ENCODE results near the gene CCDC92. TPM values are rescaled to one million over a fixed set of nuclear protein-coding genes. Genes with fewer than 3 reads are reported as not detected.

Gene CCDC92
- total and polyA plus RNA-seq, 2 of the 8 experiments (the other 6 are each of a cell fraction or from before 2014, with no cell fraction given), result 0.43 to 0.51 TPM

- peak; percentile 96 for TF ChIP-seq CTBP2 (IDR thresholded peaks at IDR 0.05; ENCODE audit: borderline replicate concordance, insufficient read depth, insufficient read length, low read length)
- no peak for TF ChIP-seq SAP30 (IDR thresholded peaks at IDR 0.05; ENCODE audit: insufficient read depth, insufficient replicate concordance, low read length)
- TF ChIP-seq SIN3A (conservative IDR thresholded peaks at IDR 0.05 in 1 of 2, IDR thresholded peaks at IDR 0.05 in 1 of 2; ENCODE audit: low read depth in 1 of 2, low read length in 2 of 2), result 0 out of 4 replicates have a peak, but pooled peaks of 1 of the 2 experiments have one; percentile 71
- TF ChIP-seq RBBP5 (IDR thresholded peaks at IDR 0.05; ENCODE audit: borderline replicate concordance, low read depth, low read length), result no peak
- TF ChIP-seq FOSL1 (IDR thresholded peaks at IDR 0.05; ENCODE audit: insufficient read depth, low read depth, low read length), result no peak
- TF ChIP-seq MAX (IDR thresholded peaks at IDR 0.05), result 0 out of 2 replicates have a peak, but pooled peaks have one; percentile 13
- TF ChIP-seq CREB1 (IDR thresholded peaks at IDR 0.05), result 0 out of 2 replicates have a peak, but pooled peaks have one; percentile 21
- TF ChIP-seq NRF1 (IDR thresholded peaks at IDR 0.05; ENCODE audit: low read depth, low read length), result no peak
- TF ChIP-seq CEBPB (IDR thresholded peaks at IDR 0.05; ENCODE audit: low read depth, low read length), result no peak
- no peak for TF ChIP-seq ATF3 (IDR thresholded peaks at IDR 0.05; ENCODE audit: insufficient read depth, low read depth, low read length)
- TF ChIP-seq BACH1 (IDR thresholded peaks at IDR 0.05; ENCODE audit: low read length), result no peak
- TF ChIP-seq RNF2 (IDR thresholded peaks at IDR 0.05; ENCODE audit: borderline replicate concordance, low read depth, low read length, missing control alignments, poor library complexity, severe bottlenecking), result peak; percentile 67
- no peak for TF ChIP-seq ASH2L (IDR thresholded peaks at IDR 0.05; ENCODE audit: low read length)
- no peak for TF ChIP-seq TAF7 (optimal IDR thresholded peaks at IDR 0.05; ENCODE audit: borderline replicate concordance, low read depth, low read length)
- TF ChIP-seq ZNF274 (IDR thresholded peaks at IDR 0.05; ENCODE audit: borderline replicate concordance, extremely low read depth, low read length), result peak; percentile 54
- TF ChIP-seq MAFK (IDR thresholded peaks at IDR 0.05; ENCODE audit: low read depth, low read length), result no peak
- peak; percentile 78; the same call in 1 of the 2 replicates for TF ChIP-seq SP1 (IDR thresholded peaks at IDR 0.05; ENCODE audit: low read depth, low read length)
- TF ChIP-seq SP4 (IDR thresholded peaks at IDR 0.05; ENCODE audit: low read length), result no peak
- no peak for TF ChIP-seq USF2 (IDR thresholded peaks at IDR 0.05; ENCODE audit: low read length)
- 0 out of 2 replicates have a peak, but pooled peaks have one; percentile 18 for TF ChIP-seq PHF8 (conservative IDR thresholded peaks at IDR 0.05; ENCODE audit: low read depth, low read length)
- TF ChIP-seq E2F6 (IDR thresholded peaks at IDR 0.05), result no peak
These were observed 718 bp downstream of the CCDC92 start (continued) for GRCh38 chr12:123971770-123972456.
